ENCODE data around the gene PSME3IP1. TPM values are rescaled to one million over a fixed set of nuclear protein-coding genes. Genes with fewer than 3 reads are reported as not detected.

Gene PSME3IP1
- total RNA-seq, 2 donors from 2014 or later = 109 to 118 TPM

DNA sequence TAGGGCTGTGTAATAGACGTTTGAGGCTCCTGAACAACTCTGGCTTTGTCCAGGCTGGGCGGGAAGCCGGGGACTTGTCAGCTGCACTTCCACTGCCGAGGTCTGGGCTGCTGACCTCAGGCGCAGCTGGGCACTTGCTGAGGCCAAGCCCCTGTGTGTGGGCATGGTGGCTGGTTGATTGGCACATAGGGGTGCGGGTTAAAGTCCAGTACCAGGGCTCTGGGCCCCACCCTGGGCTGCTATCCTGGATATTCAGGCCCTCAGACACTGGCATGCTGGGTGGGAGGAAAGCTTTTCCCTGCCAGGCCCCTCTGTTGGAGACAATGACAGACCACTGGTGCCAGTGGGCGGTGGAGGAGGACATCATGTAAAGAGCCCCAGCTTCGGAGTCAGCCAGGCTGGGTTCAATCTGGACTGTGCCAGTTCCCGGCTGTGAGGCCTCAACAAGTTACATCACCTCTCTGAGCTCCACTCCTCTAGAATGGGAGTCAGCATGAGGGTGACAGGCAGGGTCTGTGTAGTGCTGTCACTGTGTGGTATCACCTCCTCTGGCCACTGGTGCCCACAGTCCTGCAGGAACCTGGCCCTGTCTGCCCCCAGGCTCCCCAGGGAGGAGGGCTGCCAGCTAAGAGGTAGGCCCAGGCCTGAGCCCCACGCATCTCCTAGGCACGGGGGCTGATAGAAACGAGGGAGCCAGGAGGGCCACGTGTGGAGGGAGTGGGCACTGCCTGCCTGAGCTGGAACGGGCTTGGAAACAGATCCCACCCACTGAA lies 42.5 kb downstream of the PSME3IP1 start:
- ATAC-seq = no peak
- no peak overlapping the region for H3K4me3 Mint-ChIP-seq
- no peak for DNase-seq

DNA sequence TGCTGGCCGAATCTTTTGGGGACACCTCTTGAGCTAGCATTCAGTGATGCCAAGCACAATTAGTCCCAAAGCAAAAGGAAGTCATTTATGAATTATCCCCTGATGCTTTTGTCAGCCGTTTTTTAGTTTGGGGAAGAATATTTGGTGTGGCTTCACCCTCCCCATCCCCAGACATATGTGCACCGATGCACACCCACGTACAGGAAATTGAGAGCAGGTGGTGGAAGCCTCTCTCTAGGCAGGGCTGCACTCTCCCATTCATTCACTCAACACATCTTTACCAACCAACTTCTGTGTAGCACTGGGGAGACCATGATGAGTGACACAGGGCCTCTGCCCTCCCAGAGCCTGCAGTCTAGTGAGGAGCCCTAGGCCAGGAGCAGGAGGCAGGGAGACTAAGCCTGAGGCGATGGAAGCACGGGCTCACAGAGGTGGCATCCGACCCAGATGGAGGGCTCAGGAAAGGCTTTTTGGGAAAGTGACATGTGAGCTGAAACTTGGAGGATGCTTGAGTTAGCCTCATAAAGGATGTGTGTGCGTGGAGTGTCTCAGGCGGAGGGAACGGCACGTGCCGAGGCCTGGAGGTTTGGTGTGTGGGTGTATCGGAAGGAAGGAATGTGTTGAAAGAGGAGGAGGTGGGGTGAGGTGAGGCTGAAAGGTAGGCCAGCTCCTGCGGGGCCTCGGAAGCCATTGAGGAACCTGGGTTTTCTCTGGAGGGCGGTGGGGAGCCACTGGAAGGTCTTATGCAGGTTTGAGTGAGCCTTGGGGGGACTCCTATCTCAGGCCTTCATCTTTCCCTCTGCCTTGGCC lies 43.8 kb downstream of the PSME3IP1 start:
- H3K4me1 Mint-ChIP-seq = peaks cover 27% of the 10 kb centered on the region
- DNase-seq (no peak), ATAC-seq (peak; percentile 91)
- H3K9me3 ChIP-seq (ENCODE audit: control insufficient read depth, low read length, poor library complexity, severe bottlenecking) = no peaks in the 10 kb centered on the region
- H3K4me3 Mint-ChIP-seq = peak overlapping the region; percentile 75
- H3K27me3 Mint-ChIP-seq = no peaks in the 10 kb centered on the region
- peak overlapping the region; percentile 93 for H3K27ac Mint-ChIP-seq
- H3K36me3 Mint-ChIP-seq (ENCODE audit: low read depth) = no peaks in the 10 kb centered on the region

More for the DNA sequence above, 42.5 kb downstream of the PSME3IP1 start:
- H3K4me1 Mint-ChIP-seq = peaks cover 28% of the 10 kb centered on the region
- no peaks in the 10 kb centered on the region for H3K27me3 Mint-ChIP-seq
- peak overlapping the region; percentile 57 for H3K27ac Mint-ChIP-seq
- no peaks in the 10 kb centered on the region for H3K36me3 Mint-ChIP-seq (ENCODE audit: low read depth)
- no peaks in the 10 kb centered on the region for H3K9me3 ChIP-seq (ENCODE audit: control insufficient read depth, low read length, poor library complexity, severe bottlenecking)

DNA sequence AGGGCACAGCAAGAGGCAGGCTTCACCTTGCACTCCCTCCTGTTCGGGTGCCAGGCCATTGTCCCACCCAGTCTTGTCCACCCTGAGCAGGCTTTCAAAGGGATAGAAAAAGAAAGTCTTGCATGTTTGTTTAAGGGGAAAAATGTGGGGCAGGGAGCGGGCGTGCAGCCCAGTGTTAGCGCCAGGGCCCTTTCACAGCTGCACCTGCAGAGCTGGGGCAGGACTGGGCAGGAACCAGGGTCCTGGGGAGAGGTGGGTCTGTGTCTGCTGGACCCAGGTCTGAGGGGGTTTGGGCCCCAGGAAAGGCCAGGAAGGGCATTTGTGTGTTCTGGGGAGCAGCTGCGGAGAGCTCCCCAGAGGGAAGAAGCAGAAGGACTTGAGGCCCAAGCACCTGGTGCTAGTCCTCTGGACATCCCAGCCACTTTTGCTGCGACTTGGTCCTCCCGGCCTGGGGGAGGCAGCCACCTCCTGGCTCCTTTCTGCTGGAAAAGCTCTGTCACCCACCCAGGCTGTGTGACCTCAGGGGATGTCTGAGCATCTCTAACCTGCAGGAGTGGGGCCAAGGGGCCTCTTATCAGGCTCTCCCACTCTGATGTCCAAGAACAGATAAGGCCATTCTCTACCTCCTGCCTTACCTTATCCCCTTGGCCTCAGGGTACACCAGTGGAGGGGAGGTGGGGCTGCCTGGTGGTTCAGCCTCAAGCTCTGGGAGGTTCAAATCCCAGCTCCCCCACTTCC lies 44.7 kb downstream of the PSME3IP1 start:
- Mint-ChIP-seq H3K4me1 (peaks cover 30% of the 10 kb centered on the region), H3K4me3 (no peak overlapping the region)

DNA sequence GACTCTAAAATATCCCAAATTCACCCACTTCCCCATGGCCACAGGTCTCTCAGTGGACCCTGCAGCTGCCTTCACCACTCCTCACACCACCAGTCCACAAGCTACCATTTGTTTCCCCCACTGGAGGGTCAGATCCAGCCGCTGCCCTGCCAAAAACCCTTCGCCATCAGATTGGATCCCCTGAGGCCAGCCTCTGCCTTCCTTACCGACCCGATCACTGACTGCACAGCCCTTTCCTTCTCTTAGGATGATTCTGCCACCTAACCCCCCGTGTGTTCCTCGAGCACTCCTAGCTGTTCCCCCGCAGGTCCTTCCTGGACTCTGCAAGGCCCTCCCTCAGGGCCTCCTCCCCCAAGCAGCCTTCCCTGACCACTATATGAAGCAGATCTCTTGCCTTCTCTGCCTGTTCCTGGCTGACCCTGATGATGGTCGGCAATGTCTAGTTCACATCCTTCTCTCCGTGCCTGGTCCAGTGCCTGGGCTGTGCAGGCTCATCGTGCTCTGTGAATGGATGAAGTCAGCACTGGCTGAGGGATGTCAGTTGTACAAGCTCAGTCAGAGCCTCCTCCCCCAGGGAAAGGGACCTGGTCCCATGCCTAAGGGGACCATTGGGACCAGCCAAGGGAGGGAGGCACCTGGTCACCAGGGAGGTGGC lies 47.4 kb downstream of the PSME3IP1 start:
- Mint-ChIP-seq H3K27me3 (no peaks in the 10 kb centered on the region), H3K4me3 (no peak overlapping the region), H3K27ac (peak overlapping the region; percentile 81), H3K4me1 (peaks cover 51% of the 10 kb centered on the region), H3K36me3 (ENCODE audit: low read depth) (no peaks in the 10 kb centered on the region)
- DNase-seq (no peak), ATAC-seq (no peak)
- H3K9me3 ChIP-seq (ENCODE audit: control insufficient read depth, low read length, poor library complexity, severe bottlenecking) = no peaks in the 10 kb centered on the region

More for the DNA sequence above, 44.7 kb downstream of the PSME3IP1 start:
- peak overlapping the region; percentile 93 for H3K27ac Mint-ChIP-seq
- no peaks in the 10 kb centered on the region for H3K9me3 ChIP-seq (ENCODE audit: control insufficient read depth, low read length, poor library complexity, severe bottlenecking)
- H3K27me3 Mint-ChIP-seq = no peaks in the 10 kb centered on the region
- DNase-seq (no peak), ATAC-seq (no peak)
- no peaks in the 10 kb centered on the region for H3K36me3 Mint-ChIP-seq (ENCODE audit: low read depth)

DNA sequence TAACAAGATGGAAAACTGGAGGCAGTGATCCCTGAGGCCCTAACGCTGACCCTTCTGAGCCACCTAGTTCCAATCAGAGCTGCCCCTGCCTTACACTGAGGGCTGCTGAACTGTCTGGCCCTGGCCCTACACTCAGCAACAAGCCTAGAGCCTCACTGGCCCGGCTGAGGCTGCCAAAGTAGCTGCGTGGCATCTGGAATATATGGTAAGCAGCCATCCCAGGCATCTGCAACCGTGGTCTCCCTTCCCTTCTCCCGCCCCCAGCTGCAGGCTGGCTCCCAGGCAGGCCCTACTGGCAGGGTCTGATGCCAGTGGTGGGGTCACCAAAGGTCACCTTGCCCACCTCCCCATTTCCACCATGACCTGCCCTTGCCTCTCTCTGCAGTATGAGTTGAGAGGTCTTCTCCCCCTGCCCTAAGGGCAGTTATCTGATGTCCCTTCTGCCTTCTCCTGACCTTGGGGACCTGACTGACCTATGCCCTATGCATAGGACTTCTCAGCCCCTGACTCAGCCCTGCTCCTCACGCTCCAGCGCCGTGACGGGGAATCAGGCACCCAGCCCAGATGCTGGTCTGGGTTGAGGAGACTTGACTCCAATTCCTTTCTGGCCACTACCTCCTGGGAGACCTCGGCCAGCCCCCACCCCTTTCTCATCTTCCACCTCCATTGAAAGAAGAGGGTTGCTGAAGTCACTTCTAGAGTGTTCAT lies 48.1 kb downstream of the PSME3IP1 start:
- H3K36me3 Mint-ChIP-seq (ENCODE audit: low read depth) = no peaks in the 10 kb centered on the region
- ATAC-seq (no peak), DNase-seq (no peak)
- H3K4me1 Mint-ChIP-seq = peaks cover 55% of the 10 kb centered on the region
- no peaks in the 10 kb centered on the region for H3K9me3 ChIP-seq (ENCODE audit: control insufficient read depth, low read length, poor library complexity, severe bottlenecking)
- no peak overlapping the region for H3K4me3 Mint-ChIP-seq
- peak overlapping the region; percentile 81 for H3K27ac Mint-ChIP-seq
- no peaks in the 10 kb centered on the region for H3K27me3 Mint-ChIP-seq

DNA sequence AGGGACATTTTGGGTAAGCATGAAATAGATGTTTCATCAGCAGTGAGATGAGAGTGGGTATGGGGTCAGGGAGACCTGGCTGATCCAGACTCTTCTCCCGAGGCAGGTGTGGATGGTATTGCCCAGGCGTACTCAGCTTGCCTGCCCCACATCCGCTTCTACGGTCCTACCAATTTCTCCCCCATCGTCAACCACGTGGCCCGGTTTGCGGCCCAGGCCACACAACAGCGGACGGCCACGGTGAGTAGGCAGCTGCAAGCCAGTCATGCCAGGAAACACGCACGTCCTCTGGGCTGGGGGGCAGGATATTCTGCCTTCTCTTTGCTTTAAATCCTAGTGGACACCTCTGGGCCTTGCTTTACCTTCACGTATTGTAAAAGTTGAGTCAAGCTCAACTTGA lies 48.8 kb downstream of the PSME3IP1 start:
- DNase-seq (no peak), ATAC-seq (no peak)
- Mint-ChIP-seq H3K27me3 (no peaks in the 10 kb centered on the region), H3K36me3 (ENCODE audit: low read depth) (no peaks in the 10 kb centered on the region), H3K27ac (no peak overlapping the region), H3K4me1 (peaks cover 51% of the 10 kb centered on the region), H3K4me3 (no peak overlapping the region)
- H3K9me3 ChIP-seq (ENCODE audit: control insufficient read depth, low read length, poor library complexity, severe bottlenecking) = no peaks in the 10 kb centered on the region

DNA sequence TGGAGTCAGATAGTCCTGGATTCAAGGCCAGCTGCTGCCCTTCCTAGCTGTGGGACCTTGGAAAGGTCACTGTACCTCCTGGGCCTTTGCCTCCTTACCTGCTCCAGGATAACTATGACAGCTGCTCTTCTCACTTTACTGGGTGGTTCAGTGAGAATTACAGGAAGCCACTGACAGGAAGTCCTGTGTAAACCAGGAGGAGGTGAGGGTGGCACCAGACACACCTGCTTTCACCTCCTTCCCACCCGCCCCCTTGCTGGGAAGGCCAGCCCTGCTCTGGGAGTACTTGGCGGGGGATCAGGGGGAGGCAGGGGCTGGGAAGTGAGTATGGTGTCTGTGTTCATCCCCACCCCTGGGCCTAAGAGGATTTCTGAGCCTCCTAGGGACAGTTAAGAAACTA lies 50.9 kb downstream of the PSME3IP1 start:
- H3K4me3 Mint-ChIP-seq = peak overlapping the region; percentile 86
- H3K9me3 ChIP-seq (ENCODE audit: control insufficient read depth, low read length, poor library complexity, severe bottlenecking) = no peaks in the 10 kb centered on the region
- DNase-seq (no peak), ATAC-seq (peak; percentile 90)
- no peaks in the 10 kb centered on the region for H3K36me3 Mint-ChIP-seq (ENCODE audit: low read depth)
- H3K27ac Mint-ChIP-seq = peak overlapping the region; percentile 91
- peaks cover 54% of the 10 kb centered on the region for H3K4me1 Mint-ChIP-seq
- no peaks in the 10 kb centered on the region for H3K27me3 Mint-ChIP-seq

DNA sequence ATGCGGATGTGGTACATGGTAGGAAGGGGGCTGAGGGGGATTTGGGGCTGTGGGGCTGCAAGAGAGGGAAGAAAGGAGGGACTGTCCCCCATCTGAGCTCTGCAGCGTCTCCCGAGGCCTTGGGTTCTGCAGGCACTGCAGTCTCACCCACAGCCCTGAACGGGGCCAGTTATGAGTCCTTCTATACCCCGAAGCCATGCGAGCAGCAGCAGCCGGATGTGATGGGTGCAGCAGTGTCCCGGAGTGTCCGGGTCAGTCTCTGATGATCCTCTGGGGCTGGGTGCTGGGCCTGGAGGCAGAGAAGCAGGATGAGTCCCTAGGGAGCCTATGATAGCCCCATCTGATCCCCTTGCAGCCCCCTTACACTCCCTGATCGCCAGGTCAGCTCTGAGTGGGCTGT lies 52.0 kb downstream of the PSME3IP1 start:
- Mint-ChIP-seq H3K36me3 (ENCODE audit: low read depth) (no peaks in the 10 kb centered on the region), H3K4me3 (peak overlapping the region; percentile 86), H3K27me3 (no peaks in the 10 kb centered on the region), H3K27ac (peak overlapping the region; percentile 91), H3K4me1 (peaks cover 54% of the 10 kb centered on the region)
- no peaks in the 10 kb centered on the region for H3K9me3 ChIP-seq (ENCODE audit: control insufficient read depth, low read length, poor library complexity, severe bottlenecking)
- ATAC-seq (no peak), DNase-seq (no peak)

DNA sequence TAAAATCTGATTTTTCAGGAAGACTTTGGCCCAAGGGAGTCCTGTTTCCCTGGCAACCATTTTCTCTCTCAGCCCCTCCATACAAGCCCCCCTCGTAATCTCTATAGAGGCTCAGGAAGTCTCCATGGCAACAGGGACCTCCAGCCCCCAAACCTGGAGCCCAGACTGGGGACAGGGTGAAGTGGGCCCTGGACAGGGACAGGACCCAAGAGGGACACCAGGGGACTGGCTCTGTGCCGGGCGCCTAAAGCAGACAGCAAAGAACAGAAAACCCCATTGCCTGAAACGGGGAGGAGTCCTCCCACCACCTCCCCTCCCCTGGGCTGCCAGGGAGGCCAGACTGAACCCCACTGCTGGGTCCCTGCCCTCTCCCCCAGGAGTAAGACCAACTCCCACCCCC lies 52.8 kb downstream of the PSME3IP1 start:
- Mint-ChIP-seq H3K4me1 (peaks cover 54% of the 10 kb centered on the region), H3K27me3 (no peaks in the 10 kb centered on the region), H3K4me3 (peak overlapping the region; percentile 86)

DNA sequence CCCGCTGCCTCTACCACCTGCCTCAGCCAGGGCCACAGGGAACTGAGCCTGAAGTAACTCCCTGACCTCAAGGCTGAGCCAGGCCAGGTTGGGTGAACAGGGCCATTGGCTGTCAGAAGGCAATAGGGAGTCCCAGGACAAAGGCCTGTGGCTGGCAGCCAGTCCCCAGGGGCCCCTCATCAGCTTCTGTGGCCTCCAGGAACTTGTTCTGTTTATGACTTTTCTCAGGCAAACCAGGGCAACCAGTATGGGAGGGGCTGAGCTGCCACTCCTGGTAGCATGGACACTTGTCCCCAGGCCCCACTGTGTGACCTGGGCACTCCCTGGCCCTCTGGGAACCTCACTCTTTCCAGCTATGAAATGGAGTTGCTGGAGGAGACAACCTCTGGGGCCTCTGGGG lies 53.4 kb downstream of the PSME3IP1 start:
- Mint-ChIP-seq H3K27me3 (no peaks in the 10 kb centered on the region), H3K4me1 (peaks cover 56% of the 10 kb centered on the region), H3K4me3 (peak overlapping the region; percentile 39), H3K36me3 (ENCODE audit: low read depth) (peaks cover 3% of the 10 kb centered on the region), H3K27ac (peak overlapping the region; percentile 91)
- ATAC-seq (no peak), DNase-seq (no peak)
- H3K9me3 ChIP-seq (ENCODE audit: control insufficient read depth, low read length, poor library complexity, severe bottlenecking) = no peaks in the 10 kb centered on the region

More for the DNA sequence above, 52.8 kb downstream of the PSME3IP1 start:
- H3K27ac Mint-ChIP-seq = peak overlapping the region; percentile 91
- ATAC-seq (no peak), DNase-seq (no peak)
- H3K9me3 ChIP-seq (ENCODE audit: control insufficient read depth, low read length, poor library complexity, severe bottlenecking) = no peaks in the 10 kb centered on the region
- peaks cover 3% of the 10 kb centered on the region for H3K36me3 Mint-ChIP-seq (ENCODE audit: low read depth)

DNA sequence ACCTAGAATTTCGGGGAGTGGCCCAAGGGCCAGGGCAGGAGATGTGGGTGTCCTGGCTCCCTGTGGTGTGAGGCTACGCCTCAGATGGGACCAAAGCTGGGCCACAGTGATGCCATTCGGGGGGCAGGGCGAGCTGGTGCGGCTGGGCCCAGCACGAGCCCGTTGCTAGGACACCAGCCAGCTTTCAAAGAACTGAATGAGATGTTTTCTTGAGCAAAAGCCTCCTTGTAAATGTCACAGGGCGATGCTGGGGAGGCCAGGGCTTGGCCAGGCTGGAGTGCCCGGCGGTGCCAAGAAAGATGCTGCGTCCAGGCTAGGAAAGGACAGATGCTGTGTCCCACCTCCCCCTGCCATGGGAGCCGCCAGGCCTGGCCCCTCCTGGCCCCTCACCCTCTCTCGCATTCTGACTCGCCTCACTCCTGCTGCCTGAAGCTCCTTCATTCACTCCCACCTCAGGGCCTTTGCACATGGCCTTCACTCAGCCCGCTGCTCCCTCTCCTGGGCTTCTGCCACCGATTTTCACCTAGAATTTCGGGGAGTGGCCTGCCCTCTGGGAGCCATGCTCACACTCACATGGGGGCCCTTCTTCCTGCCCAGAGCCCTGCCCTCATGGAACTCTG lies 54.4 kb downstream of the PSME3IP1 start:
- DNase-seq (no peak), ATAC-seq (no peak)
- Mint-ChIP-seq H3K4me1 (peaks cover 66% of the 10 kb centered on the region), H3K36me3 (ENCODE audit: low read depth) (peaks cover 3% of the 10 kb centered on the region), H3K4me3 (no peak overlapping the region), H3K27me3 (no peaks in the 10 kb centered on the region), H3K27ac (peak overlapping the region; percentile 91)
- no peaks in the 10 kb centered on the region for H3K9me3 ChIP-seq (ENCODE audit: control insufficient read depth, low read length, poor library complexity, severe bottlenecking)

DNA sequence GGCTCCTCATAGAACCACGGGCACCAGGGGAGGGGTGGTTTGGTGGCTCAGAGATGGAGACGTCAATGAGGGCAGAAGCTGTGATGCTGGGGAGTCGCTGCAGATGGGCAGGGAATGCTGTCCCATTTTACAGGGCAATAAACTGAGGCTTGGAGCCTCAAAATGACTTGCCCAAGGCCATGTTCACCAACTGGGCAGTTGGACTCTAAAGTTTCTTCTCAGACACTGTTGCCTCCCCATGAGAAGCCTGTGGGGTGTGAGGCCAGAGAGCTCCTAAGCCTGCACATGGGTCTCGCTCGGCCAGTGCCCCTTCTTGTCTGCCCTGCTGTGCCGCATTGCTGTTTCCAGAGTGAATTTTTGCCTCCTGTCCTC lies 54.9 kb downstream of the PSME3IP1 start:
- H3K4me1 Mint-ChIP-seq = peaks cover 66% of the 10 kb centered on the region
- H3K9me3 ChIP-seq (ENCODE audit: control insufficient read depth, low read length, poor library complexity, severe bottlenecking) = no peaks in the 10 kb centered on the region
- H3K4me3 Mint-ChIP-seq = peak overlapping the region; percentile 63
- peak overlapping the region; percentile 91 for H3K27ac Mint-ChIP-seq
- H3K36me3 Mint-ChIP-seq (ENCODE audit: low read depth) = peaks cover 3% of the 10 kb centered on the region
- no peaks in the 10 kb centered on the region for H3K27me3 Mint-ChIP-seq
- ATAC-seq (no peak), DNase-seq (no peak)
